Left lung (tissue), 10 donors: ENCODE results near the gene PLIN5. TPM values are rescaled to one million over a fixed set of nuclear protein-coding genes. Genes with fewer than 3 reads are reported as not detected.

Experiments used
- ATAC-seq: fragments of 200-7000 bp; cut with Tn5 transposase; one replicate; pipeline ENCODE4 v1.9.1; 2020; ENCODE audit warnings: moderate library complexity
- DNase-seq, 4 donors: peaks; one replicate each; pipeline ENCODE4 v3.0.0-alpha.2; 2013 to 2020
- H3K27ac ChIP-seq, 2 donors: fragments of 200-600 bp; sonication (generic) in 1 of 2; one replicate each; pipeline versions ENCODE4 v1.5.0 to v1.8.0; 2020 to 2021
- H3K27me3 ChIP-seq, 2 donors: fragments of 200-600 bp; sonication (generic) in 1 of 2; one replicate each; pipeline versions ENCODE4 v1.5.0 to v1.8.0; 2020 to 2021
- H3K36me3 ChIP-seq, 2 donors: fragments of 200-600 bp; sonication (generic) in 1 of 2; one replicate each; pipeline versions ENCODE4 v1.5.0 to v1.8.0; 2020 to 2021
- H3K4me1 ChIP-seq, 2 donors: fragments of 200-600 bp; one replicate each; pipeline ENCODE4 v1.8.0; 2021
- H3K4me3 ChIP-seq, 2 donors: fragments of 200-600 bp; sonication (generic) in 1 of 2; one replicate each; pipeline versions ENCODE4 v1.5.0 to v1.8.0; 2020 to 2021; ENCODE audit warnings: mild to moderate bottlenecking in 1 of 2
- H3K9me3 ChIP-seq, 2 donors: fragments of 200-600 bp; sonication (generic) in 1 of 2; one replicate each; pipeline versions ENCODE4 v1.5.0 to v1.8.0; 2020 to 2021
- CTCF ChIP-seq, 2 donors: fragments of 200-600 bp; sonication (generic) in 1 of 2; IDR thresholded peaks; one replicate each; pipeline versions ENCODE4 v1.5.0 to v1.8.0; 2021; ENCODE audit warnings: antibody characterized with exemption in 2 of 2
- intact Hi-C, 2 donors: fragments of 100-400 bp; cut with DNase I; formaldehyde crosslinking; loops; one replicate each; pipeline versions ENCODE4 v1.11.2 to v1.14.2; 2022
- polyA plus RNA-seq, 6 donors: library from polyadenylated mRNA; unstranded; fragments of 120-200 nt; gene quantifications; one replicate each; pipeline ENCODE4 v1.2.1, GENCODE V29; 2013; ENCODE audit not compliant: insufficient read length in 6 of 6
- total RNA-seq, 2 donors: library from RNA; stranded (reverse); fragmentation: NEBNext Ultra II Directional; extraction: Animal tissue kit (Norgen Biotek cat#: 25700); gene quantifications; one replicate each; pipeline ENCODE4 v1.2.1, GENCODE V29; 2021
- donor health status: DM: no; HTN: yes; CAD: no.
- donor health status: DM: no; HTN: no; CAD: no.

PLIN5 gene
- total and polyA plus RNA-seq, 8 donors, result 1.8 to 15.9 (median 2.4) TPM

- H3K27ac ChIP-seq, result no peak overlapping the region
- H3K27me3 ChIP-seq, result no peaks in the 10 kb centered on the region
- peak overlapping the region in 1 of 2 donors; percentile 58 for H3K4me3 ChIP-seq
- intact Hi-C loops, result loop anchor here in 1 of 2 donors (5.0 kb wide), 1 partner anchor 80 kb away; the partner anchor contains the start of gene TNFAIP8L1
- DNase-seq, result no peak
- no peak for ATAC-seq
- TF ChIP-seq CTCF (IDR thresholded peaks at IDR 0.05), result no peak
- peaks cover 0 to 50% of the 10 kb centered on the region in 2 donors for H3K4me1 ChIP-seq
- peaks cover 0 to 41% of the 10 kb centered on the region in 2 donors for H3K36me3 ChIP-seq
- no peaks in the 10 kb centered on the region for H3K9me3 ChIP-seq
These were observed 22.3 kb upstream of the PLIN5 start for GRCh38 chr19:4557144-4557970.

- no peak for TF ChIP-seq CTCF (IDR thresholded peaks at IDR 0.05)
- ATAC-seq (peak; percentile 13), DNase-seq (no peak)
- Histone ChIP-seq H3K27ac (no peak overlapping the region), H3K4me3 (no peak overlapping the region), H3K36me3 (peaks cover 0 to 48% of the 10 kb centered on the region in 2 donors), H3K9me3 (no peaks in the 10 kb centered on the region), H3K4me1 (peaks cover 0 to 45% of the 10 kb centered on the region in 2 donors), H3K27me3 (no peaks in the 10 kb centered on the region)
- intact Hi-C loops, result loop anchor here in 1 of 2 donors (5.0 kb wide), 1 partner anchor 81 kb away; the partner anchor contains the start of gene TNFAIP8L1
These were observed 21.6 kb upstream of the PLIN5 start for GRCh38 chr19:4556597-4557127.

- peaks cover 0 to 37% of the 10 kb centered on the region in 2 donors for H3K4me1 ChIP-seq
- TF ChIP-seq CTCF (IDR thresholded peaks at IDR 0.05), result no peak
- DNase-seq (no peak), ATAC-seq (no peak)
- peaks cover 0 to 54% of the 10 kb centered on the region in 2 donors for H3K36me3 ChIP-seq
- intact Hi-C loops, result loop anchor here in 1 of 2 donors (5.0 kb wide), 1 partner anchor 81 kb away; the partner anchor contains the start of gene TNFAIP8L1
- no peaks in the 10 kb centered on the region for H3K27me3 ChIP-seq
- no peaks in the 10 kb centered on the region for H3K9me3 ChIP-seq
- H3K27ac ChIP-seq, result no peak overlapping the region
- no peak overlapping the region for H3K4me3 ChIP-seq
These were observed 20.9 kb upstream of the PLIN5 start for GRCh38 chr19:4555657-4556561.

GRCh38 chr19:4554717-4555116 lies 19.7 kb upstream of the PLIN5 start:
- ATAC-seq (no peak), DNase-seq (no peak)
- TF ChIP-seq CTCF (IDR thresholded peaks at IDR 0.05), result no peak
- H3K4me1 ChIP-seq, result peaks cover 0 to 25% of the 10 kb centered on the region in 2 donors
- no peaks in the 10 kb centered on the region for H3K9me3 ChIP-seq
- H3K27me3 ChIP-seq, result no peaks in the 10 kb centered on the region
- no peak overlapping the region for H3K27ac ChIP-seq
- H3K36me3 ChIP-seq, result peaks cover 0 to 66% of the 10 kb centered on the region in 2 donors
- intact Hi-C loops, result loop anchor here in 1 of 2 donors (5.0 kb wide), 1 partner anchor 83 kb away; the partner anchor contains the start of gene TNFAIP8L1
- H3K4me3 ChIP-seq, result no peak overlapping the region
